ENCODE data around the gene STXBP5.

Gene STXBP5

GRCh38 chr6:147192278-147192911 lies 11.8 kb upstream of the STXBP5 start:
- no peak overlapping the region for H3K4me3 ChIP-seq (ENCODE audit: low read length)
- DNase-seq (ENCODE audit: low read depth): no peak
- TF ChIP-seq, protein P1, sequence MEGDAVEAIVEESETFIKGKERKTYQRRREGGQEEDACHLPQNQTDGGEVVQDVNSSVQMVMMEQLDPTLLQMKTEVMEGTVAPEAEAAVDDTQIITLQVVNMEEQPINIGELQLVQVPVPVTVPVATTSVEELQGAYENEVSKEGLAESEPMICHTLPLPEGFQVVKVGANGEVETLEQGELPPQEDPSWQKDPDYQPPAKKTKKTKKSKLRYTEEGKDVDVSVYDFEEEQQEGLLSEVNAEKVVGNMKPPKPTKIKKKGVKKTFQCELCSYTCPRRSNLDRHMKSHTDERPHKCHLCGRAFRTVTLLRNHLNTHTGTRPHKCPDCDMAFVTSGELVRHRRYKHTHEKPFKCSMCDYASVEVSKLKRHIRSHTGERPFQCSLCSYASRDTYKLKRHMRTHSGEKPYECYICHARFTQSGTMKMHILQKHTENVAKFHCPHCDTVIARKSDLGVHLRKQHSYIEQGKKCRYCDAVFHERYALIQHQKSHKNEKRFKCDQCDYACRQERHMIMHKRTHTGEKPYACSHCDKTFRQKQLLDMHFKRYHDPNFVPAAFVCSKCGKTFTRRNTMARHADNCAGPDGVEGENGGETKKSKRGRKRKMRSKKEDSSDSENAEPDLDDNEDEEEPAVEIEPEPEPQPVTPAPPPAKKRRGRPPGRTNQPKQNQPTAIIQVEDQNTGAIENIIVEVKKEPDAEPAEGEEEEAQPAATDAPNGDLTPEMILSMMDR (conservative IDR thresholded peaks at IDR 0.05; ENCODE audit: low read length): no peak

GRCh38 chr6:147194652-147195411 lies 9.4 kb upstream of the STXBP5 start:
- DNase-seq (ENCODE audit: low read depth): peak; percentile 17
- TF ChIP-seq, protein P1 (conservative IDR thresholded peaks at IDR 0.05; ENCODE audit: low read length): no peak
- no peak overlapping the region for H3K4me3 ChIP-seq (ENCODE audit: low read length)

GRCh38 chr6:147195510-147195909 lies 8.7 kb upstream of the STXBP5 start:
- H3K4me3 ChIP-seq (ENCODE audit: low read length): no peak overlapping the region
- TF ChIP-seq, protein P1 (conservative IDR thresholded peaks at IDR 0.05; ENCODE audit: low read length): no peak
- DNase-seq (ENCODE audit: low read depth): no peak

DNA sequence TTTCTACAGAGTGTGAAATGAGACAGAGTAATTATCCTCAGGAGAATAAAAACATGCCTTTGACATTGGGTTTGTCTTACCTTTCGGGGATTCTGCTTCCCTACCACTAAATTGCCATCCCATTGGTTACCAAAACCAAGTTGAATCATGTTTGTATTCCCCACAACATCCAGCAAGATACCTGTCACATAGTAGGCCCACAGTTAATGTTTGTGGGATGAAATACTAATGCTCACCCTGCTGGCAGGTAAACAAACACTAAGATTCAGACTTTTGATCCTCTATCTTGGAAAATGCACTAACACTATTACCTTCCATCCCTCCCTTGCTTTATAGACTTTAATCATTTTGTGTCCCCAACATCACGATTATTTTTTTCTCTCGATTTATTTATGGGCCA lies 8.2 kb upstream of the STXBP5 start:
- TF ChIP-seq, protein P1 (conservative IDR thresholded peaks at IDR 0.05; ENCODE audit: low read length): no peak
- DNase-seq (ENCODE audit: low read depth): no peak
- H3K4me3 ChIP-seq (ENCODE audit: low read length): no peak overlapping the region

- no peak overlapping the region for H3K4me3 ChIP-seq (ENCODE audit: low read length)
- TF ChIP-seq, protein P1 (conservative IDR thresholded peaks at IDR 0.05; ENCODE audit: low read length): no peak
- no peak for DNase-seq (ENCODE audit: low read depth)
These were observed 3.5 kb upstream of the STXBP5 start for GRCh38 chr6:147200711-147201110.

GRCh38 chr6:147201885-147202515 lies 2.2 kb upstream of the STXBP5 start:
- TF ChIP-seq, protein P1 (conservative IDR thresholded peaks at IDR 0.05; ENCODE audit: low read length): no peak
- peak; percentile 32 for DNase-seq (ENCODE audit: low read depth)
- H3K4me3 ChIP-seq (ENCODE audit: low read length): peak overlapping the region; percentile 95

Measured in AG10803 (cell line).